Tibial artery (tissue), 4 donors: ENCODE results near the gene ARL8A.

ENCODE experiments used
- DNase-seq, 2 donors: peaks; one replicate each; pipeline ENCODE4 v3.0.0-alpha.2; 2019
- H3K27ac ChIP-seq, 2 donors: fragments of 200-600 bp; sonication (generic) in 1 of 2; 1 replicate in 1 of 2; 2 replicates in 1 of 2; pipeline ENCODE4 v1.5.1; 2018 to 2019; ENCODE audit warnings: mild to moderate bottlenecking in 1 of 2
- H3K27me3 ChIP-seq, 2 donors: fragments of 200-600 bp; sonication (generic) in 1 of 2; one replicate each; pipeline versions ENCODE4 v1.5.1 to v1.6.0; 2016 to 2019
- H3K36me3 ChIP-seq, 3 donors: fragments of 200-600 bp; sonication (generic) in 2 of 3; one replicate each; pipeline ENCODE4 v1.5.1; 2016 to 2019; ENCODE audit warnings: mild to moderate bottlenecking in 2 of 3
- H3K4me1 ChIP-seq, 4 donors: fragments of 200-600 bp; sonication (generic) in 2 of 4; 1 replicate in 3 of 4; 2 replicates in 1 of 4; pipeline ENCODE4 v1.5.1; 2016 to 2019
- H3K4me3 ChIP-seq, 2 donors: fragments of 200-600 bp; sonication (generic) in 1 of 2; 1 replicate in 1 of 2; 2 replicates in 1 of 2; pipeline ENCODE4 v1.5.1; 2018 to 2019; ENCODE audit warnings: mild to moderate bottlenecking in 2 of 2
- H3K9me3 ChIP-seq, 3 donors: fragments of 200-600 bp; sonication (generic) in 1 of 3; one replicate each; pipeline ENCODE4 v1.5.1; 2016 to 2019
- CTCF ChIP-seq, 2 experiments: fragments of 200-600 bp in 1 of 2; fragments of 450-650 bp in 1 of 2; IDR thresholded peaks; one replicate each; pipeline ENCODE4 v1.5.1; 2017 to 2019; ENCODE audit warnings: antibody characterized with exemption in 2 of 2, mild to moderate bottlenecking in 1 of 2, moderate library complexity in 1 of 2
- intact Hi-C: fragments of 100-400 bp; cut with DNase I; formaldehyde crosslinking; loops from one replicate; pipeline ENCODE4 v1.15.0; 2023; ENCODE audit warnings: low total_unique reads

ARL8A gene

GRCh38 chr1:202133989-202134388, 10.5 kb downstream of the ARL8A start:
- TF ChIP-seq CTCF (IDR thresholded peaks at IDR 0.05) = no peak
- Histone ChIP-seq H3K4me1 (peaks cover 0 to 60% (median 40%) of the 10 kb centered on the region in 4 donors), H3K36me3 (peaks cover 15 to 49% (median 34%) of the 10 kb centered on the region in 3 donors), H3K9me3 (no peaks in the 10 kb centered on the region), H3K27ac (peak overlapping the region; percentile 82 to 85), H3K27me3 (no peaks in the 10 kb centered on the region), H3K4me3 (no peak overlapping the region)
- intact Hi-C loops = loop anchor here (2.0 kb wide), 1 partner anchor 123 kb away; the partner anchor contains the start of gene ELF3
- no peak for DNase-seq

- Histone ChIP-seq H3K4me1 (peaks cover 0 to 60% (median 40%) of the 10 kb centered on the region in 4 donors), H3K27ac (peak overlapping the region; percentile 82 to 85), H3K9me3 (no peaks in the 10 kb centered on the region), H3K27me3 (no peaks in the 10 kb centered on the region), H3K36me3 (peaks cover 15 to 48% (median 34%) of the 10 kb centered on the region in 3 donors), H3K4me3 (no peak overlapping the region)
- intact Hi-C loops = no loop called here
- DNase-seq = no peak
- no peak for TF ChIP-seq CTCF (IDR thresholded peaks at IDR 0.05)
Measured at GRCh38 chr1:202133496-202133895, 11.0 kb downstream of the ARL8A start.

GRCh38 chr1:202133001-202133400, 11.5 kb downstream of the ARL8A start:
- Histone ChIP-seq H3K9me3 (no peaks in the 10 kb centered on the region), H3K27ac (peak overlapping the region; percentile 82 to 85), H3K4me1 (peaks cover 0 to 60% (median 40%) of the 10 kb centered on the region in 4 donors), H3K4me3 (peak overlapping the region in 1 of 2 donors; percentile 4), H3K27me3 (no peaks in the 10 kb centered on the region), H3K36me3 (peaks cover 15 to 43% (median 34%) of the 10 kb centered on the region in 3 donors)
- TF ChIP-seq CTCF (IDR thresholded peaks at IDR 0.05) = no peak
- no peak for DNase-seq
- intact Hi-C loops = no loop called here

GRCh38 chr1:202131956-202132821, 12.3 kb downstream of the ARL8A start:
- DNase-seq = peak; percentile 83 to 89
- peaks cover 15 to 35% (median 34%) of the 10 kb centered on the region in 3 donors for H3K36me3 ChIP-seq
- H3K4me3 ChIP-seq = peak overlapping the region in 1 of 2 donors; percentile 4

More at GRCh38 chr1:202131956-202132821, 12.3 kb downstream of the ARL8A start:
- Histone ChIP-seq H3K9me3 (no peaks in the 10 kb centered on the region), H3K27me3 (no peaks in the 10 kb centered on the region), H3K4me1 (peaks cover 0 to 60% (median 40%) of the 10 kb centered on the region in 4 donors), H3K27ac (peak overlapping the region; percentile 82 to 85)
- no peak for TF ChIP-seq CTCF (IDR thresholded peaks at IDR 0.05)
- intact Hi-C loops = no loop called here
